HepG2 (cell line): ENCODE measurements around the gene C11orf91. TPM values are rescaled to one million over a fixed set of nuclear protein-coding genes. Genes with fewer than 3 reads are reported as not detected.
A peak's percentile ranks its signal among the peaks of the same experiment; 100 is the strongest.

Source experiments
- ASH2L ChIP-seq: fragments of 300-600, 200-600 bp; sonication (generic); IDR thresholded peaks from 2 replicates; pipeline ENCODE4 v1.7.0; 2017; ENCODE audit warnings: low read depth, mild to moderate bottlenecking, moderate library complexity, mixed read lengths, low read length; ENCODE audit not compliant: insufficient read length
- ERF ChIP-seq: IDR thresholded peaks from 2 replicates; pipeline ENCODE4 v1.6.1; 2018; ENCODE audit warnings: missing biosample characterization, missing genetic modification reagents
- GFI1 ChIP-seq: sonication (generic); formaldehyde crosslinking; IDR thresholded peaks from 2 replicates; pipeline ENCODE4 v1.5.0; 2020; ENCODE audit warnings: missing genetic modification reagents, mild to moderate bottlenecking, borderline replicate concordance
- HCFC1 ChIP-seq: fragments of 150-350 bp; IDR thresholded peaks from 2 replicates; pipeline ENCODE4 v1.6.1; 2014; ENCODE audit warnings: low read depth, low read length
- ISL2 ChIP-seq: sonication (generic); formaldehyde crosslinking; IDR thresholded peaks from 2 replicates; pipeline ENCODE4 v1.5.0; 2020; ENCODE audit warnings: missing genetic modification reagents
- KLF13 ChIP-seq: sonication (generic); formaldehyde crosslinking; IDR thresholded peaks from 2 replicates; pipeline ENCODE4 v1.4.0; 2020; ENCODE audit warnings: mild to moderate bottlenecking, missing genetic modification reagents
- MIXL1 ChIP-seq: IDR thresholded peaks from 2 replicates; pipeline ENCODE4 v1.6.1; 2016
- NONO ChIP-seq, 2 experiments: fragments of 450-650 bp in 1 of 2; sonication (generic) in 1 of 2; formaldehyde crosslinking in 1 of 2; IDR thresholded peaks in 1 of 2; conservative IDR thresholded peaks in 1 of 2; 2 replicates each; pipeline versions ENCODE4 v1.6.1 to v1.8.0; 2017 to 2022; ENCODE audit warnings: mild to moderate bottlenecking in 1 of 2, missing genetic modification reagents in 1 of 2, moderate library complexity in 1 of 2
- PCBP1 ChIP-seq: fragments of 200-400 bp; formaldehyde crosslinking; IDR thresholded peaks from 2 replicates; pipeline ENCODE4 v1.6.1; 2017; ENCODE audit warnings: mild to moderate bottlenecking, low read depth, low read length, borderline replicate concordance
- PCBP2 ChIP-seq: fragments of 200-400 bp; formaldehyde crosslinking; optimal IDR thresholded peaks from 2 replicates; pipeline ENCODE3; 2018; ENCODE audit warnings: low read length, low read depth; ENCODE audit not compliant: poor library complexity, severe bottlenecking
- PHB2 ChIP-seq: fragments of 450-650 bp; IDR thresholded peaks from 2 replicates; pipeline ENCODE4 v1.6.1; 2018; ENCODE audit not compliant: partially characterized antibody
- RXRB ChIP-seq: IDR thresholded peaks from 2 replicates; pipeline ENCODE4 v1.6.1; 2016; ENCODE audit warnings: borderline replicate concordance, missing genetic modification reagents, missing compliant biosample characterization
- SAP130 ChIP-seq: IDR thresholded peaks from 2 replicates; pipeline ENCODE4 v1.6.1; 2016; ENCODE audit warnings: low read depth
- SP5 ChIP-seq: IDR thresholded peaks from 2 replicates; pipeline ENCODE4 v1.6.1; 2016; ENCODE audit warnings: low read depth, borderline replicate concordance
- TCF7L2 ChIP-seq: IDR thresholded peaks from 2 replicates; pipeline ENCODE4 v1.6.1; 2011; ENCODE audit warnings: mild to moderate bottlenecking, low read depth, low read length, moderate library complexity
- ZFP82 ChIP-seq: sonication (generic); formaldehyde crosslinking; IDR thresholded peaks from 2 replicates; pipeline ENCODE4 v1.5.1; 2020; ENCODE audit warnings: mild to moderate bottlenecking, missing genetic modification reagents, borderline replicate concordance
- ZNF431 ChIP-seq: sonication (generic); formaldehyde crosslinking; IDR thresholded peaks from 2 replicates; pipeline ENCODE4 v1.9.0; 2022; ENCODE audit warnings: missing genetic modification reagents, low read depth, mild to moderate bottlenecking, borderline replicate concordance
- ZNF572 ChIP-seq: sonication (generic); formaldehyde crosslinking; IDR thresholded peaks from 2 replicates; pipeline ENCODE4 v1.5.1; 2020; ENCODE audit warnings: mild to moderate bottlenecking, missing genetic modification reagents
- ZNF7 ChIP-seq: IDR thresholded peaks from 2 replicates; pipeline ENCODE4 v1.6.1; 2016; ENCODE audit warnings: missing biosample characterization, missing genetic modification reagents
- ZNF724P ChIP-seq: sonication (generic); formaldehyde crosslinking; IDR thresholded peaks from 2 replicates; pipeline ENCODE4 v1.8.0; 2022; ENCODE audit warnings: missing genetic modification reagents, borderline replicate concordance
- ZNF780A ChIP-seq: sonication (generic); formaldehyde crosslinking; IDR thresholded peaks from 2 replicates; pipeline ENCODE4 v1.8.0; 2022; ENCODE audit warnings: mild to moderate bottlenecking, missing genetic modification reagents, moderate library complexity
- ZSCAN21 ChIP-seq: sonication (generic); formaldehyde crosslinking; IDR thresholded peaks from 2 replicates; pipeline ENCODE4 v1.8.0; 2022; ENCODE audit warnings: mild to moderate bottlenecking, missing genetic modification reagents, moderate library complexity, borderline replicate concordance
- polyA plus RNA-seq, 8 experiments: library from polyadenylated mRNA; depleted of rRNA in 3 of 8; stranded (reverse) in 7 of 8; unstranded in 1 of 8; fragments of >200 nt; fragmentation: Illumina TruSeq in 4 of 8; extraction: Trizol in 4 of 8; gene quantifications; 2 replicates each; pipeline versions ENCODE4 v1.2.1 to v1.2.3, GENCODE V29; 2011 to 2016; ENCODE audit warnings: low read depth in 4 of 8, missing spikeins in 1 of 8, mixed read lengths in 1 of 8; ENCODE audit not compliant: insufficient read depth in 1 of 8
- total RNA-seq, 5 experiments: library from RNA; depleted of rRNA; stranded (reverse); fragments of >200 nt; fragmentation: Illumina TruSeq; extraction: Trizol; gene quantifications; 2 replicates each; pipeline ENCODE4 v1.2.3, GENCODE V29; 2016; ENCODE audit warnings: low read depth in 1 of 5
- TF ChIP-seq, protein P1 (sequence below): sonication (generic); formaldehyde crosslinking; IDR thresholded peaks from 2 replicates; pipeline ENCODE4 v1.5.1; 2020; ENCODE audit warnings: mild to moderate bottlenecking, missing genetic modification reagents, moderate library complexity
- TF ChIP-seq, protein P2 (sequence below): sonication (generic); formaldehyde crosslinking; conservative IDR thresholded peaks from 2 replicates; pipeline ENCODE4 v1.4.0; 2020; ENCODE audit warnings: missing genetic modification reagents

The C11orf91 gene
- total and polyA plus RNA-seq, 2 of the 13 experiments (the other 11 are each of a cell fraction or from before 2014, with no cell fraction given): 0.35 TPM; not detected in 1

DNA sequence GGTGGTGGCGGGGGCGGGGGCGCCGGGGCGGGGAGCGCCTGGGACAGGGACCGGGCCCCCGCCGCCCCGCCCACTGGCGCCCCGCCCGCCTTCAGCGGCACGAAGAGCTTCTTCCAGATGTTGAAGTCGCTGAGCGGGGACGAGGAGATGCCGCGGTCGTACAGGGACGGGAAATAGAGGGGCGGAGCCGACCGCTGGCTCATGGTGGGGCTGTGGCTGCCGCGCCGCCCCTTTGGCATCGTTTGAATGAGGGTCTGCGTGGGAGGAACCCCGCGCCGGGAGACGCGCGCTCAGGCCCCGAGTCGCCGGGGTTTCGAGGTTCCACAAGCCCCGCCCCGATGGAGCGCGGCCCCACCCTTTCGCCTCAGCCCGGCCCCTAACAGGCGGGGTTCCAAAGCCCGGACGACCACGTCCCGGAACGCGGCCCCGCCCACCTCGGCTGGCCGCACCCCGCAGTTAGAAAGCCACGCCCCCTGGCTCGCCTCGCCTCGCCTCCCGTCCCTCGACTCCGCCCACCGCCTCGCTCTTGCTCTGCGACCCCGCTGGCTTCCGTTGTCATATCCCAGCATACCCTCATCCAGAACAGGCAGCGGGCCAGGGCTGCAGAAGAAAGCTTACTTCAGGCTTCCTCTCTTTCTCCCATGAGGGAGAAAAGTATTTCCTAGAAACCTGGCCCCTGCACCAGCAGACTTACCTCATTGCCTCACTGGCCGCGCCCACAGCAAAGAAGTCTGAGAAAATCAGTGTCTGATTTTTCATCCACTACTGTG, at the start of gene C11orf91 (continued):
- TF ChIP-seq ASH2L (peak; percentile 30), KLF13 (CRISPR knock-in tag) (no peak), PCBP2 (no peak), SAP130 (CRISPR knock-in tag) (peak; percentile 76), SP5 (CRISPR knock-in tag) (peak; percentile 81; the same call in 1 of the 2 replicates), PCBP1 (no peak), MIXL1 (CRISPR knock-in tag) (no peak), ZNF7 (no peak), PHB2 (no peak), ERF (CRISPR knock-in tag) (peak; percentile 78; the same call in 1 of the 2 replicates), ISL2 (peak; percentile 19; the same call in 1 of the 2 replicates), ZSCAN21 (CRISPR knock-in tag) (no peak), RXRB (CRISPR knock-in tag) (no peak; the same call in 1 of the 2 replicates), ZNF780A (CRISPR knock-in tag) (no peak), GFI1 (CRISPR knock-in tag) (peak; percentile 42; the same call in 1 of the 2 replicates), NONO (IDR thresholded peaks at IDR 0.05) (no peak), NONO (CRISPR knock-in tag; conservative IDR thresholded peaks at IDR 0.05) (peak; percentile 48; the same call in 1 of the 2 replicates), TCF7L2 (no peak), HCFC1 (no peak), ZFP82 (CRISPR knock-in tag) (peak; percentile 46; the same call in 1 of the 2 replicates), ZNF724P (0 out of 2 replicates have a peak, but pooled peaks have one; percentile 66), ZNF431 (no peak), ZNF572 (CRISPR knock-in tag) (no peak)
- TF ChIP-seq, protein P1, sequence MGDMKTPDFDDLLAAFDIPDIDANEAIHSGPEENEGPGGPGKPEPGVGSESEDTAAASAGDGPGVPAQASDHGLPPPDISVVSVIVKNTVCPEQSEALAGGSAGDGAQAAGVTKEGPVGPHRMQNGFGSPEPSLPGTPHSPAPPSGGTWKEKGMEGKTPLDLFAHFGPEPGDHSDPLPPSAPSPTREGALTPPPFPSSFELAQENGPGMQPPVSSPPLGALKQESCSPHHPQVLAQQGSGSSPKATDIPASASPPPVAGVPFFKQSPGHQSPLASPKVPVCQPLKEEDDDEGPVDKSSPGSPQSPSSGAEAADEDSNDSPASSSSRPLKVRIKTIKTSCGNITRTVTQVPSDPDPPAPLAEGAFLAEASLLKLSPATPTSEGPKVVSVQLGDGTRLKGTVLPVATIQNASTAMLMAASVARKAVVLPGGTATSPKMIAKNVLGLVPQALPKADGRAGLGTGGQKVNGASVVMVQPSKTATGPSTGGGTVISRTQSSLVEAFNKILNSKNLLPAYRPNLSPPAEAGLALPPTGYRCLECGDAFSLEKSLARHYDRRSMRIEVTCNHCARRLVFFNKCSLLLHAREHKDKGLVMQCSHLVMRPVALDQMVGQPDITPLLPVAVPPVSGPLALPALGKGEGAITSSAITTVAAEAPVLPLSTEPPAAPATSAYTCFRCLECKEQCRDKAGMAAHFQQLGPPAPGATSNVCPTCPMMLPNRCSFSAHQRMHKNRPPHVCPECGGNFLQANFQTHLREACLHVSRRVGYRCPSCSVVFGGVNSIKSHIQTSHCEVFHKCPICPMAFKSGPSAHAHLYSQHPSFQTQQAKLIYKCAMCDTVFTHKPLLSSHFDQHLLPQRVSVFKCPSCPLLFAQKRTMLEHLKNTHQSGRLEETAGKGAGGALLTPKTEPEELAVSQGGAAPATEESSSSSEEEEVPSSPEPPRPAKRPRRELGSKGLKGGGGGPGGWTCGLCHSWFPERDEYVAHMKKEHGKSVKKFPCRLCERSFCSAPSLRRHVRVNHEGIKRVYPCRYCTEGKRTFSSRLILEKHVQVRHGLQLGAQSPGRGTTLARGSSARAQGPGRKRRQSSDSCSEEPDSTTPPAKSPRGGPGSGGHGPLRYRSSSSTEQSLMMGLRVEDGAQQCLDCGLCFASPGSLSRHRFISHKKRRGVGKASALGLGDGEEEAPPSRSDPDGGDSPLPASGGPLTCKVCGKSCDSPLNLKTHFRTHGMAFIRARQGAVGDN (CRISPR knock-in tag): peak; percentile 72
- TF ChIP-seq, protein P2, sequence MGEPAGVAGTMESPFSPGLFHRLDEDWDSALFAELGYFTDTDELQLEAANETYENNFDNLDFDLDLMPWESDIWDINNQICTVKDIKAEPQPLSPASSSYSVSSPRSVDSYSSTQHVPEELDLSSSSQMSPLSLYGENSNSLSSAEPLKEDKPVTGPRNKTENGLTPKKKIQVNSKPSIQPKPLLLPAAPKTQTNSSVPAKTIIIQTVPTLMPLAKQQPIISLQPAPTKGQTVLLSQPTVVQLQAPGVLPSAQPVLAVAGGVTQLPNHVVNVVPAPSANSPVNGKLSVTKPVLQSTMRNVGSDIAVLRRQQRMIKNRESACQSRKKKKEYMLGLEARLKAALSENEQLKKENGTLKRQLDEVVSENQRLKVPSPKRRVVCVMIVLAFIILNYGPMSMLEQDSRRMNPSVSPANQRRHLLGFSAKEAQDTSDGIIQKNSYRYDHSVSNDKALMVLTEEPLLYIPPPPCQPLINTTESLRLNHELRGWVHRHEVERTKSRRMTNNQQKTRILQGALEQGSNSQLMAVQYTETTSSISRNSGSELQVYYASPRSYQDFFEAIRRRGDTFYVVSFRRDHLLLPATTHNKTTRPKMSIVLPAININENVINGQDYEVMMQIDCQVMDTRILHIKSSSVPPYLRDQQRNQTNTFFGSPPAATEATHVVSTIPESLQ (CRISPR knock-in tag): no peak
